Uterus (tissue), 4 donors: ENCODE results near the gene WIPI1. TPM values are rescaled to one million over a fixed set of nuclear protein-coding genes. Genes with fewer than 3 reads are reported as not detected.

ENCODE experiments used
- DNase-seq, 2 donors: peaks; one replicate each; pipeline ENCODE4 v3.0.0-alpha.2; 2019 to 2020
- H3K27ac ChIP-seq, 2 donors: fragments of 200-600 bp; sonication (generic); 1 replicate in 1 of 2; 2 replicates in 1 of 2; pipeline ENCODE4 v1.5.1; 2016 to 2018
- H3K27me3 ChIP-seq, 2 donors: fragments of 200-600 bp; sonication (generic); one replicate each; pipeline ENCODE4 v1.5.1; 2018 to 2019; ENCODE audit warnings: control low read depth in 1 of 2
- H3K36me3 ChIP-seq, 2 donors: fragments of 200-600 bp; sonication (generic); one replicate each; pipeline ENCODE4 v1.5.1; 2019; ENCODE audit warnings: control low read depth in 1 of 2
- H3K4me1 ChIP-seq, 2 donors: fragments of 200-600 bp; sonication (generic); one replicate each; pipeline ENCODE4 v1.5.1; 2018 to 2019; ENCODE audit warnings: control low read depth in 1 of 2
- H3K4me3 ChIP-seq, 2 donors: fragments of 200-600 bp; sonication (generic); 1 replicate in 1 of 2; 2 replicates in 1 of 2; pipeline ENCODE4 v1.5.1; 2018 to 2019; ENCODE audit warnings: mild to moderate bottlenecking in 1 of 2
- H3K9me3 ChIP-seq, 2 donors: fragments of 200-600 bp; sonication (generic); one replicate each; pipeline ENCODE4 v1.5.1; 2019; ENCODE audit warnings: control low read depth in 1 of 2
- POLR2A ChIP-seq, 2 donors: fragments of 450-650 bp; IDR thresholded peaks; one replicate each; pipeline ENCODE4 v1.6.1; 2016; ENCODE audit warnings: antibody characterized with exemption in 2 of 2, mild to moderate bottlenecking in 1 of 2, moderate library complexity in 1 of 2
- intact Hi-C: fragments of 100-400 bp; cut with DNase I; formaldehyde crosslinking; loops from one replicate; pipeline ENCODE4 v1.15.1; 2023; ENCODE audit warnings: low total_unique reads
- total RNA-seq, 4 donors: library from RNA; depleted of rRNA in 3 of 4; stranded (reverse); fragments of >200 nt in 3 of 4; gene quantifications; one replicate each; pipeline versions ENCODE4 v1.1.0 to v1.2.4, GENCODE V29; 2014 to 2023
- TF ChIP-seq, protein P1 (sequence below), 4 experiments: fragments of 200-600 bp in 2 of 4; fragments of 450-650 bp in 2 of 4; sonication (generic) in 2 of 4; IDR thresholded peaks; one replicate each; pipeline ENCODE4 v1.5.1; 2016 to 2019; ENCODE audit warnings: antibody characterized with exemption in 4 of 4, mild to moderate bottlenecking in 2 of 4, moderate library complexity in 1 of 4
- donor health status: DM: yes; HTN: yes; CAD: no.

WIPI1 gene, protein sequence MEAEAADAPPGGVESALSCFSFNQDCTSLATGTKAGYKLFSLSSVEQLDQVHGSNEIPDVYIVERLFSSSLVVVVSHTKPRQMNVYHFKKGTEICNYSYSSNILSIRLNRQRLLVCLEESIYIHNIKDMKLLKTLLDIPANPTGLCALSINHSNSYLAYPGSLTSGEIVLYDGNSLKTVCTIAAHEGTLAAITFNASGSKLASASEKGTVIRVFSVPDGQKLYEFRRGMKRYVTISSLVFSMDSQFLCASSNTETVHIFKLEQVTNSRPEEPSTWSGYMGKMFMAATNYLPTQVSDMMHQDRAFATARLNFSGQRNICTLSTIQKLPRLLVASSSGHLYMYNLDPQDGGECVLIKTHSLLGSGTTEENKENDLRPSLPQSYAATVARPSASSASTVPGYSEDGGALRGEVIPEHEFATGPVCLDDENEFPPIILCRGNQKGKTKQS
- 10 to 100 TPM in 3 of 4 donors, 1 to 10 TPM in 1; 7.9 to 40.7 (median 27.9) TPM for total RNA-seq

DNA sequence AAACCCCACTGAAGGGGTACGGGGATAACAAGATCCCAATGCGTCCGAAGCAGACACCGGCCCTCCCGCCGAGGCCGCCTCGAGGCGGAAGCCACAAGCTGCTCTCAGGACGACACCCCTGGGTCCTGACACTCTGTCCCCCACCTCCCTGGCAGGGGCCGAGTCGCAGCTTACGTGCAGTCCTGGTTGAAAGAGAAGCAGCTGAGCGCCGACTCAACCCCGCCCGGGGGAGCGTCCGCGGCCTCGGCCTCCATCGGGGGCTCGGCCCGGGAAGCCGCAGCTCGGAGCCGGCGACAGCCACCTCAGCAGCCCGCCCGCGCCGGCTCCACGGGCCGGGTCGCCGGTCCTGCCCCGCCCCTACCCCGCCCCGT lies at the start of gene WIPI1:
Gene WIPI1, minus strand, starts transcription at position 329 of the 371 bp plus-strand sequence. Its CDS starts 75 bp downstream, at position 254.
- Histone ChIP-seq H3K4me3 (peak within 1 kb of the TSS; percentile 64 to 91), H3K27ac (peak within 1 kb of the TSS; percentile 87 to 97), H3K36me3 (no peaks in the 10 kb centered on the region), H3K27me3 (no peaks in the 10 kb centered on the region), H3K9me3 (no peaks in the 10 kb centered on the region), H3K4me1 (no peaks in the 10 kb centered on the region)
- intact Hi-C loops, result no loop called here
- peak; percentile 18 to 44 for TF ChIP-seq POLR2A (IDR thresholded peaks at IDR 0.05)
- TF ChIP-seq, protein P1, sequence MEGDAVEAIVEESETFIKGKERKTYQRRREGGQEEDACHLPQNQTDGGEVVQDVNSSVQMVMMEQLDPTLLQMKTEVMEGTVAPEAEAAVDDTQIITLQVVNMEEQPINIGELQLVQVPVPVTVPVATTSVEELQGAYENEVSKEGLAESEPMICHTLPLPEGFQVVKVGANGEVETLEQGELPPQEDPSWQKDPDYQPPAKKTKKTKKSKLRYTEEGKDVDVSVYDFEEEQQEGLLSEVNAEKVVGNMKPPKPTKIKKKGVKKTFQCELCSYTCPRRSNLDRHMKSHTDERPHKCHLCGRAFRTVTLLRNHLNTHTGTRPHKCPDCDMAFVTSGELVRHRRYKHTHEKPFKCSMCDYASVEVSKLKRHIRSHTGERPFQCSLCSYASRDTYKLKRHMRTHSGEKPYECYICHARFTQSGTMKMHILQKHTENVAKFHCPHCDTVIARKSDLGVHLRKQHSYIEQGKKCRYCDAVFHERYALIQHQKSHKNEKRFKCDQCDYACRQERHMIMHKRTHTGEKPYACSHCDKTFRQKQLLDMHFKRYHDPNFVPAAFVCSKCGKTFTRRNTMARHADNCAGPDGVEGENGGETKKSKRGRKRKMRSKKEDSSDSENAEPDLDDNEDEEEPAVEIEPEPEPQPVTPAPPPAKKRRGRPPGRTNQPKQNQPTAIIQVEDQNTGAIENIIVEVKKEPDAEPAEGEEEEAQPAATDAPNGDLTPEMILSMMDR (IDR thresholded peaks at IDR 0.05), result no peak
- DNase-seq, result peak in 1 of 2 donors; percentile 62

DNA sequence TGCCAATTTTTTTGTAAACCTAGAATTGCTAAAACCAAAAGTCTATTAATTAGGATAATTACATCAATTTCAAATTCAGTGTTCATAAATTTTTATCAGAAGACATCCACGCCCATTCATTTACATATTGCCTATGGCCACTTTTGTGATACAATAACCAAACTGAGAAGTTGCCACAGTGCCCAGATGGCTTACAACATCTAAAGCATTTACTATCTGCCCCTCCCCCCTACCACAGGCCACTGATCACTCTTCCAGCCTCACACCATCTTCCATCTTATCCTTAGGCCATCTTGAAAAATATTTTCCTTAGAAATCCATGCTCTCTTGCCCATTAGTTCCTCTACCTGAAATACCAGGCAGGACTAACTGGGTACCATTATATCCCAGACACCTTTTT lies 48.7 kb upstream of the WIPI1 start:
- no peak for DNase-seq
- intact Hi-C loops, result no loop called here
- peaks cover 0 to 3% of the 10 kb centered on the region in 2 donors for H3K4me1 ChIP-seq
- no peaks in the 10 kb centered on the region for H3K36me3 ChIP-seq
- TF ChIP-seq, protein P1 (IDR thresholded peaks at IDR 0.05), result no peak
- TF ChIP-seq POLR2A (IDR thresholded peaks at IDR 0.05), result no peak
- H3K27me3 ChIP-seq, result no peaks in the 10 kb centered on the region
- no peak overlapping the region for H3K4me3 ChIP-seq
- H3K27ac ChIP-seq, result no peak overlapping the region
- H3K9me3 ChIP-seq, result no peaks in the 10 kb centered on the region

DNA sequence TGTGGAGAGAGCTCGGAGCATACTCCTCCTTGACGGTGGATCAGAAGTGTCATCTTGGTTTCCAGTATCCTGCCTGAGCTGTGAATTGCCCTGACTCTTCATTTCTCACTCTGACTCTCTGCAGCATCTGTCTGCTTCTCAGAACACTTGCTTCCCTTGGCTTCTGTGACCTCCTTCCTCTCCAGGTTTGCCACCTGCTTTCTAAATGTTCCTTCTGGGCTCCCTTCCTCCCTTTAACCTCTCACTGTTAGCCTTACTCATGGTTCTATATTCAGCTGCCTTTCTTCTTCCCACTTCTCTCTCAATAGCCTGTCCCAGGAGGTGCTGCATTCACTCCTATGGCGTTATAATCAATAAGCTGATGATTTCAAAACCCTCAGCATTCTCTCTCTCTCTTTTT lies 43.8 kb upstream of the WIPI1 start:
- H3K36me3 ChIP-seq, result no peaks in the 10 kb centered on the region
- no peaks in the 10 kb centered on the region for H3K4me1 ChIP-seq
- no peaks in the 10 kb centered on the region for H3K9me3 ChIP-seq
- intact Hi-C loops, result no loop called here
- DNase-seq, result no peak
- no peak overlapping the region for H3K27ac ChIP-seq
- no peaks in the 10 kb centered on the region for H3K27me3 ChIP-seq
- H3K4me3 ChIP-seq, result no peak overlapping the region
- TF ChIP-seq, protein P1 (IDR thresholded peaks at IDR 0.05), result no peak
- TF ChIP-seq POLR2A (IDR thresholded peaks at IDR 0.05), result no peak

DNA sequence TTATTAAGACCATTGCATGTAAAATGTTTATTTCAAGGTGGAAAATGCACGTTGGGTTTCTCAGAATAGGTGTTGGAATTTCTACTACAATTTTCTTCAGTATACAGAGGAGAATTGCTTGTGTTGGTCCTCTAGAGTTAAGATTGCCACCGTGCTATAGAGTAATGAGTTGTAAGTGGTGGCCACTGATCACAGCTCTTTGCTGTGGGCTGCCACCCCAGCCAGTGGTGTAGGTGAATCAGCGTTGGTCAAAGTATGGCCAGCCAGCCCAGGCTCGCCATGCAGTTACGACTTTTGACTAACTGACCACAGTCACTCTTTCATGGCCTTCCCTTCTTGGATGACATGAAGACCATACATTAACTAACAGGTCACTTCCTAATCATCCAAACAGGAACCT lies 42.3 kb upstream of the WIPI1 start:
- no peak for DNase-seq
- Histone ChIP-seq H3K4me1 (no peaks in the 10 kb centered on the region), H3K4me3 (no peak overlapping the region), H3K36me3 (no peaks in the 10 kb centered on the region), H3K27ac (no peak overlapping the region), H3K9me3 (no peaks in the 10 kb centered on the region), H3K27me3 (no peaks in the 10 kb centered on the region)
- no peak for TF ChIP-seq POLR2A (IDR thresholded peaks at IDR 0.05)
- TF ChIP-seq, protein P1 (IDR thresholded peaks at IDR 0.05), result no peak
- intact Hi-C loops, result no loop called here
